ENCODE data around the gene LRP3. TPM values are rescaled to one million over a fixed set of nuclear protein-coding genes. Genes with fewer than 3 reads are reported as not detected.

LRP3 gene
- total and polyA plus RNA-seq, 12 donors, result 8.5 to 23.6 (median 15.9) TPM

DNA sequence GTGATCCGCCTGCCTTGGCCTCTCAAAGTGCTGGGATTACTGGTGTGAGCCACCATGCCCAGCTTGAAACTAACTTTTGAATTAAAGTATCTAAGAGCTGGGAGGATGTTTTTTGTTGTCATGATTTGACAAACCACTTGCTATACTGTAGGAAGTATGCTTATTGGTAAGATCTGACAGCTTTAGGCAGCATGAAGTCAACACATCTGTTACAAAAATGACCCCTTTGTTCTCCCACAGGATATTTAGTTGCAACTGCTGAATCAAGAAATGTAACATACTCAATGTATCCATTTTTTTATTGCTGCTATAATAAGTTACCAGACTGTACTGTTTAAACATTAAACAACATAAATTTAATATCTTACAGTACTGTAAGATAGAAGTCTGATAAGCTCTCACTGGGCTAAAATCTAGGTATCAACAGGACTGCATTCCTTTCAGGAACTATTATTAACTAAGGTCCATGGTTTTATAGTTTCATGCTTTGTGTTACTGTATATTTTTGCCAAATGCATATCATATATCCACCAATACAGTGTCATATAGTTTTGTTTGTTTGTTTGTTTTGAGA is 22.8 kb upstream of the LRP3 start:
- ATAC-seq, result no peak
- intact Hi-C loops (cut with DNase I), result no loop called here

GRCh38 chr19:33171916-33172359 is 22.2 kb upstream of the LRP3 start:
- H3K27ac ChIP-seq, result no peak overlapping the region
- ATAC-seq, result no peak
- no peak for DNase-seq
- 93 to 96% methylated on average over 6 of the region's 6 CpGs for WGBS, 2 donors
- intact Hi-C loops (cut with DNase I), result no loop called here
- TF ChIP-seq, protein P1, sequence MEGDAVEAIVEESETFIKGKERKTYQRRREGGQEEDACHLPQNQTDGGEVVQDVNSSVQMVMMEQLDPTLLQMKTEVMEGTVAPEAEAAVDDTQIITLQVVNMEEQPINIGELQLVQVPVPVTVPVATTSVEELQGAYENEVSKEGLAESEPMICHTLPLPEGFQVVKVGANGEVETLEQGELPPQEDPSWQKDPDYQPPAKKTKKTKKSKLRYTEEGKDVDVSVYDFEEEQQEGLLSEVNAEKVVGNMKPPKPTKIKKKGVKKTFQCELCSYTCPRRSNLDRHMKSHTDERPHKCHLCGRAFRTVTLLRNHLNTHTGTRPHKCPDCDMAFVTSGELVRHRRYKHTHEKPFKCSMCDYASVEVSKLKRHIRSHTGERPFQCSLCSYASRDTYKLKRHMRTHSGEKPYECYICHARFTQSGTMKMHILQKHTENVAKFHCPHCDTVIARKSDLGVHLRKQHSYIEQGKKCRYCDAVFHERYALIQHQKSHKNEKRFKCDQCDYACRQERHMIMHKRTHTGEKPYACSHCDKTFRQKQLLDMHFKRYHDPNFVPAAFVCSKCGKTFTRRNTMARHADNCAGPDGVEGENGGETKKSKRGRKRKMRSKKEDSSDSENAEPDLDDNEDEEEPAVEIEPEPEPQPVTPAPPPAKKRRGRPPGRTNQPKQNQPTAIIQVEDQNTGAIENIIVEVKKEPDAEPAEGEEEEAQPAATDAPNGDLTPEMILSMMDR (IDR thresholded peaks at IDR 0.05), result no peak
- H3K36me3 ChIP-seq, result no peaks in the 10 kb centered on the region
- H3K27me3 ChIP-seq, result no peaks in the 10 kb centered on the region
- H3K9me3 ChIP-seq, result peaks cover 0 to 22% (median 0%) of the 10 kb centered on the region in 11 donors
- H3K4me1 ChIP-seq, result peaks cover 7 to 30% (median 17%) of the 10 kb centered on the region in 9 donors
- H3K4me3 ChIP-seq, result no peak overlapping the region

More for the DNA sequence above, 22.8 kb upstream of the LRP3 start:
- no peaks in the 10 kb centered on the region for H3K27me3 ChIP-seq
- peaks cover 0 to 23% (median 0%) of the 10 kb centered on the region in 11 donors for H3K9me3 ChIP-seq
- DNase-seq, result no peak
- H3K4me1 ChIP-seq, result peaks cover 7 to 30% (median 17%) of the 10 kb centered on the region in 9 donors
- H3K4me3 ChIP-seq, result no peak overlapping the region
- H3K36me3 ChIP-seq, result no peaks in the 10 kb centered on the region
- no peak overlapping the region for H3K27ac ChIP-seq
- 86 to 94% methylated on average over 1 of the region's 1 CpG for WGBS, 2 donors
- TF ChIP-seq, protein P1 (IDR thresholded peaks at IDR 0.05), result no peak

DNA sequence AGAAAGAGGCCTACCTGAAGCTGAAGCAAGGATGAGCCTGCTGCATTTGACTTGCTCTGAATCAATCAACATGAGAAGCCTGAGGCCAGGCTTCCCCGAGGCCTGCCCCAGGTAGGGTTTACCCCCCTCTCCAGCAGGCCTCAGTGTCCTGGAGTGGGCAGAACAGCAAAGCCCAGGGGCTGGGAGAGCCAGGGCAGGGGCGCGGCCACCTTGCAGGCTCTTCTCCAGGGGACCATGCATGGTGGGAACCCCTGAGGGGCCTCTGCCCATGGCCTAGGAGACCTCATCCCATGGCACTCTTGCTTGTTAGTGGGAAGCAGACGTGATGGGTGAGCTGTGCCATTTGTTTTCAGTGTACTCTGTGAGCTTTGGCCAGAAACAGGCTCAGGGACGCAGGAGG is 19.9 kb upstream of the LRP3 start:
- Histone ChIP-seq H3K4me3 (no peak overlapping the region), H3K9me3 (no peaks in the 10 kb centered on the region), H3K27ac (no peak overlapping the region), H3K4me1 (peaks cover 7 to 46% (median 26%) of the 10 kb centered on the region in 9 donors), H3K36me3 (no peaks in the 10 kb centered on the region), H3K27me3 (no peaks in the 10 kb centered on the region)
- WGBS, 2 donors, result 72 to 97% methylated on average over 5 of the region's 5 CpGs
- ATAC-seq (no peak), DNase-seq (no peak)
- TF ChIP-seq, protein P1 (IDR thresholded peaks at IDR 0.05), result no peak
- intact Hi-C loops (cut with DNase I), result no loop called here

GRCh38 chr19:33175156-33175782 is 18.9 kb upstream of the LRP3 start:
- WGBS, 2 donors, result 93% methylated on average over 10 of the region's 10 CpGs
- no peaks in the 10 kb centered on the region for H3K36me3 ChIP-seq
- intact Hi-C loops (cut with DNase I), result loop anchor here in 5 of 10 donors (5.0 kb wide), 3 partner anchors 33 to 203 kb away; partner anchors contain the start of genes CEBPG (in 1 of the 5), CEP89 (in 1 of the 5) and FAAP24 (in 1 of the 5)
- DNase-seq (no peak), ATAC-seq (no peak)
- TF ChIP-seq, protein P1 (IDR thresholded peaks at IDR 0.05), result no peak
- no peaks in the 10 kb centered on the region for H3K27me3 ChIP-seq
- peak overlapping the region in 3 of 10 donors; percentile 13 to 91 (median 88) for H3K27ac ChIP-seq
- H3K4me3 ChIP-seq, result peak overlapping the region in 1 of 10 donors; percentile 84
- peaks cover 7 to 46% (median 26%) of the 10 kb centered on the region in 9 donors for H3K4me1 ChIP-seq
- H3K9me3 ChIP-seq, result no peaks in the 10 kb centered on the region

Data from heart right ventricle (tissue), 16 donors.